Liver (tissue), 9 donors: Measurements from ENCODE around the gene TP53. TPM values are rescaled to one million over a fixed set of nuclear protein-coding genes. Genes with fewer than 3 reads are reported as not detected.
A peak's percentile ranks its signal among the peaks of the same experiment; 100 is the strongest.

Experiments used
- DNase-seq: peaks from one replicate; pipeline ENCODE4 v3.0.0-alpha.2; 2017; ENCODE audit warnings: low spot score
- H3K27ac ChIP-seq, 2 donors: one replicate each; pipeline ENCODE4 v1.7.0; 2013; ENCODE audit warnings: inconsistent platforms in 2 of 2, low read length in 2 of 2, control low read depth in 1 of 2, low read depth in 1 of 2, mild to moderate bottlenecking in 1 of 2
- H3K27me3 ChIP-seq, 4 donors: one replicate each; pipeline versions ENCODE4 v1.6.1 to v1.7.0; 2013; ENCODE audit warnings: low read length in 3 of 4, inconsistent platforms in 1 of 4, mild to moderate bottlenecking in 1 of 4, moderate library complexity in 1 of 4; ENCODE audit not compliant: control insufficient read depth in 4 of 4, insufficient read depth in 4 of 4
- H3K36me3 ChIP-seq, 4 donors: one replicate each; pipeline versions ENCODE4 v1.6.1 to v1.7.0; 2013; ENCODE audit warnings: low read length in 3 of 4, mild to moderate bottlenecking in 3 of 4, low read depth in 1 of 4, moderate library complexity in 1 of 4; ENCODE audit not compliant: control insufficient read depth in 4 of 4, insufficient read depth in 3 of 4
- H3K4me1 ChIP-seq, 4 donors: one replicate each; pipeline versions ENCODE4 v1.6.1 to v1.7.0; 2013; ENCODE audit warnings: low read length in 3 of 4, mild to moderate bottlenecking in 3 of 4, moderate library complexity in 1 of 4; ENCODE audit not compliant: control insufficient read depth in 4 of 4, insufficient read depth in 4 of 4
- H3K4me3 ChIP-seq, 3 donors: one replicate each; pipeline versions ENCODE4 v1.6.1 to v1.7.0; 2013; ENCODE audit warnings: low read length in 3 of 3, control low read depth in 1 of 3, low read depth in 1 of 3, mild to moderate bottlenecking in 1 of 3
- H3K9ac ChIP-seq, 2 donors: one replicate each; pipeline ENCODE4 v1.7.0; 2013; ENCODE audit warnings: low read length in 2 of 2, mild to moderate bottlenecking in 2 of 2, moderate library complexity in 2 of 2, control low read depth in 1 of 2, low read depth in 1 of 2
- H3K9me3 ChIP-seq, 4 donors: one replicate each; pipeline versions ENCODE4 v1.6.1 to v1.7.0; 2013; ENCODE audit warnings: low read length in 3 of 4; ENCODE audit not compliant: control insufficient read depth in 4 of 4
- ATF3 ChIP-seq: IDR thresholded peaks from 2 replicates; pipeline ENCODE4 v1.6.1; 2016; ENCODE audit warnings: antibody characterized with exemption
- CTCF ChIP-seq: fragments of 150-350 bp; IDR thresholded peaks from 2 replicates; pipeline ENCODE4 v1.5.1; 2017; ENCODE audit warnings: improper control_type of control experiment, low read depth, low read length; ENCODE audit not compliant: missing input control
- EGR1 ChIP-seq, 2 donors: IDR thresholded peaks; 2 replicates each; pipeline ENCODE4 v1.6.1; 2016 to 2018; ENCODE audit warnings: antibody characterized with exemption in 2 of 2, low read depth in 2 of 2
- FOXA2 ChIP-seq: IDR thresholded peaks from 2 replicates; pipeline ENCODE4 v1.6.1; 2016; ENCODE audit warnings: antibody characterized with exemption
- GABPA ChIP-seq, 2 donors: IDR thresholded peaks in 1 of 2; conservative IDR thresholded peaks in 1 of 2; 2 replicates each; pipeline ENCODE4 v1.6.1; 2016; ENCODE audit warnings: antibody characterized with exemption in 2 of 2, mild to moderate bottlenecking in 1 of 2, moderate library complexity in 1 of 2
- HNF4A ChIP-seq, 2 donors: conservative IDR thresholded peaks; 2 replicates each; pipeline ENCODE4 v1.6.1; 2016; ENCODE audit warnings: antibody characterized with exemption in 2 of 2, mild to moderate bottlenecking in 2 of 2
- JUND ChIP-seq, 2 donors: IDR thresholded peaks; 2 replicates each; pipeline ENCODE4 v1.6.1; 2016; ENCODE audit warnings: antibody characterized with exemption in 2 of 2
- MAX ChIP-seq: IDR thresholded peaks from 2 replicates; pipeline ENCODE4 v1.6.1; 2016; ENCODE audit warnings: antibody characterized with exemption
- NR2F2 ChIP-seq: IDR thresholded peaks from 2 replicates; pipeline ENCODE4 v1.6.1; 2016; ENCODE audit warnings: antibody characterized with exemption
- RAD21 ChIP-seq, 2 donors: IDR thresholded peaks; 2 replicates each; pipeline ENCODE4 v1.6.1; 2016; ENCODE audit warnings: antibody characterized with exemption in 2 of 2, mild to moderate bottlenecking in 2 of 2
- RXRA ChIP-seq, 2 donors: IDR thresholded peaks; 2 replicates each; pipeline ENCODE4 v1.6.1; 2017 to 2018; ENCODE audit warnings: antibody characterized with exemption in 2 of 2, mild to moderate bottlenecking in 1 of 2
- SP1 ChIP-seq: IDR thresholded peaks from 2 replicates; pipeline ENCODE4 v1.6.1; 2018; ENCODE audit warnings: antibody characterized with exemption, mild to moderate bottlenecking
- YY1 ChIP-seq: IDR thresholded peaks from 2 replicates; pipeline ENCODE4 v1.6.1; 2016; ENCODE audit warnings: antibody characterized with exemption, mild to moderate bottlenecking
- WGBS: extraction: QIAGEN DNeasy Blood & Tissue Kit; methylation state at CpG from one replicate; pipeline ENCODE4 v1.1.7; 2013; 5-methylcytosine and 5-hydroxymethylcytosine counted together
- polyA plus RNA-seq, 2 donors: library from polyadenylated mRNA; stranded (reverse) in 1 of 2; unstranded in 1 of 2; fragments of 200-250 nt in 1 of 2; fragments of >200 nt in 1 of 2; fragmentation: Nextera tagmentation in 1 of 2; extraction: Ambion mirVana in 1 of 2; gene quantifications; one replicate each; pipeline versions ENCODE4 v1.2.1 to v1.2.3, GENCODE V29; 2013 to 2015
- total RNA-seq, 2 donors: library from RNA; depleted of rRNA; stranded (reverse); fragments of >200 nt; gene quantifications; one replicate each; pipeline ENCODE4 v1.2.3, GENCODE V29; 2014
- donor health status: healthy.
- donor health status: healthy.
- donor health status: healthy.
- donor health status: healthy.
- donor health status: healthy.

The TP53 gene
- total and polyA plus RNA-seq, 4 donors: 8.3 to 18.4 (median 12.6) TPM

GRCh38 chr17:7676533-7676932, 10.8 kb downstream of the TP53 start:
- peaks cover 12 to 37% (median 26%) of the 10 kb centered on the region in 4 donors for H3K36me3 ChIP-seq
- no peaks in the 10 kb centered on the region for H3K27me3 ChIP-seq
- DNase-seq: no peak
- H3K27ac ChIP-seq: no peak overlapping the region
- 91% methylated on average over 5 of the region's 5 CpGs for WGBS
- no peak for TF ChIP-seq FOXA2
- no peak for TF ChIP-seq RAD21 (IDR thresholded peaks at IDR 0.05)
- no peak for TF ChIP-seq MAX
- H3K9ac ChIP-seq: no peak overlapping the region
- H3K4me1 ChIP-seq: no peaks in the 10 kb centered on the region
- no peak overlapping the region for H3K4me3 ChIP-seq
- H3K9me3 ChIP-seq: peaks cover 4 to 10% (median 5%) of the 10 kb centered on the region in 4 donors

GRCh38 chr17:7674934-7675333, 12.4 kb downstream of the TP53 start:
- TF ChIP-seq JUND (IDR thresholded peaks at IDR 0.05): no peak
- no peak for TF ChIP-seq ATF3
- no peak for TF ChIP-seq NR2F2
- no peak for TF ChIP-seq EGR1 (IDR thresholded peaks at IDR 0.05; ENCODE audit: low read depth in 2 of 2)
- TF ChIP-seq SP1: no peak
- no peak for TF ChIP-seq CTCF
- TF ChIP-seq HNF4A (conservative IDR thresholded peaks at IDR 0.05): no peak
- no peak for TF ChIP-seq GABPA (IDR thresholded peaks at IDR 0.05 in 1 of 2, conservative IDR thresholded peaks at IDR 0.05 in 1 of 2)
- no peak for TF ChIP-seq RXRA (IDR thresholded peaks at IDR 0.05)
- TF ChIP-seq MAX: no peak
- Histone ChIP-seq H3K27me3 (no peaks in the 10 kb centered on the region), H3K9me3 (peaks cover 4 to 10% (median 5%) of the 10 kb centered on the region in 4 donors), H3K9ac (no peak overlapping the region), H3K36me3 (peaks cover 18 to 48% (median 32%) of the 10 kb centered on the region in 4 donors), H3K4me3 (no peak overlapping the region), H3K27ac (no peak overlapping the region), H3K4me1 (no peaks in the 10 kb centered on the region)
- DNase-seq: no peak
- 95% methylated on average over 14 of the region's 14 CpGs for WGBS

DNA sequence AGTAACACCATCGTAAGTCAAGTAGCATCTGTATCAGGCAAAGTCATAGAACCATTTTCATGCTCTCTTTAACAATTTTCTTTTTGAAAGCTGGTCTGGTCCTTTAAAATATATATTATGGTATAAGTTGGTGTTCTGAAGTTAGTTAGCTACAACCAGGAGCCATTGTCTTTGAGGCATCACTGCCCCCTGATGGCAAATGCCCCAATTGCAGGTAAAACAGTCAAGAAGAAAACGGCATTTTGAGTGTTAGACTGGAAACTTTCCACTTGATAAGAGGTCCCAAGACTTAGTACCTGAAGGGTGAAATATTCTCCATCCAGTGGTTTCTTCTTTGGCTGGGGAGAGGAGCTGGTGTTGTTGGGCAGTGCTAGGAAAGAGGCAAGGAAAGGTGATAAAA, 14.1 kb downstream of the TP53 start:
- WGBS: 97% methylated on average over 2 of the region's 2 CpGs
- H3K4me3 ChIP-seq: no peak overlapping the region
- TF ChIP-seq RAD21 (IDR thresholded peaks at IDR 0.05) (peak; percentile 47), ATF3 (no peak), YY1 (no peak), FOXA2 (no peak), CTCF (peak; percentile 20)
- H3K9ac ChIP-seq: no peak overlapping the region
- no peaks in the 10 kb centered on the region for H3K4me1 ChIP-seq
- no peak overlapping the region for H3K27ac ChIP-seq
- DNase-seq: peak; percentile 76
- H3K9me3 ChIP-seq: peaks cover 4 to 10% (median 5%) of the 10 kb centered on the region in 4 donors
- H3K27me3 ChIP-seq: no peaks in the 10 kb centered on the region
- H3K36me3 ChIP-seq: peaks cover 18 to 63% (median 41%) of the 10 kb centered on the region in 4 donors
